Fibroblast of skin of right biceps (primary cell): ENCODE data around the gene ZHX3.
A peak's percentile ranks its signal among the peaks of the same experiment; 100 is the strongest.

Experiments used
- DNase-seq: peaks from one replicate; pipeline ENCODE4 v3.0.0-alpha.2; 2013

ZHX3 gene

GRCh38 chr20:41317546-41318270 lies at the start of gene ZHX3:
TSS of gene ZHX3 (minus strand) at chr20:41317731. CDS start at chr20:41204916, 112,815 bp downstream.
- DNase-seq, result peak; percentile 98

DNA sequence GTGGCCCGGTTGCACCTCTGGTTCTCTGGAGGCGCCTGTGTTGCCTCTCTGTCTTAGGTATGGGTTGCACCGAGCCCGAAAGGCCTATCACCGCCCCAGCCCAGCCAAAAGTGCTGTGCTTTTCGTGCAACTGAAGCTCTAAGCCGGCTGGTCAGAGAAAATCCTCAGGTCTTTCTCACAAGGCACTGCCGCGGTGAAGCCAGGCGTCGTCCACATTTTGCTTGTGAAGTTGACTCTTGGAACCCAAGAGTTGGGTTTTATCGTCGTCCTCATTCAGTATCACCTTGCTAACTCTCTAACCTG lies 49.8 kb upstream of the ZHX3 start:
- no peak for DNase-seq

GRCh38 chr20:41366546-41367392 lies 49.2 kb upstream of the ZHX3 start, which contains the start of gene EMILIN3:
TSS of gene EMILIN3 (minus strand) at chr20:41366818. CDS start at chr20:41366634, 184 bp downstream.
- DNase-seq, result no peak

DNA sequence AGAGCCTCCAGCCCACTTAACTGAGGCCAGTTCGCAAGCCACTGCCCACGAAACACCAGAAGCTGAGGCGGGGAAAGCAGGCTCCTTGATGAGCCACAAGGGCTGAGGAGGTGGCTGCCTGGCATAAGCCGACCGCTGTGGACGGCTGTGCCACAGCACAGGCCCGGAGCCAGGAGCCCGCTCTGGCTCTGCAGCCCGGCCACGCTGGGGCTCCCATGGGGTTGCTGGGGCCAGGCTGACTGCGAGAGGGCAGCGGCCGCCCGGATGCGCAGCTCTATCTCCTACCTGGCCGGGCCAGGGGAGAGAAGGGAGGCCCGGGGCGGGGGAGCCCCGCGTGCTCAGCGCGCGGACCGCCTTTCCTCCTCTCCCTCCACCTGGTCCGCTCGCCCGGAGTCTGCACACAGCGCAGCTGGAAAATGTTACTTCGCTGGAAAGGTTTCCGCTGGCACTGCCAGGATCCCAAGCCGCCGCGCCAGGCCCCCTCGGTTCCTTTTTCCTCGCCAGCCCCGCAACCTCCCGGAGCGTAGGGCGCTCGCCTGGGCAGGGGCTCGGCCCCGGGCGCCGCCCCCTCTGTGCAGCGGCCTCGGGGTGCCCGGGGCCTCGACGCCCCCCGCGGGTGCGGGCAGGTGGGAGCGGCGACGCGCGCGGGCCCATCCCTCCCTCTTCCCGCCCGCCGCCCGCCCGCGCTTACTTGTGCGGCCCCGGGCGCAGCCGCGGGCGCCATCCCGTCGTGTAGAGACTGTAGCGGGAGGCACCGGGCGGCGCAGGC lies 48.4 kb upstream of the ZHX3 start:
- DNase-seq, result no peak

- DNase-seq, result no peak
Observed at GRCh38 chr20:41364967-41365765, 47.6 kb upstream of the ZHX3 start.

DNA sequence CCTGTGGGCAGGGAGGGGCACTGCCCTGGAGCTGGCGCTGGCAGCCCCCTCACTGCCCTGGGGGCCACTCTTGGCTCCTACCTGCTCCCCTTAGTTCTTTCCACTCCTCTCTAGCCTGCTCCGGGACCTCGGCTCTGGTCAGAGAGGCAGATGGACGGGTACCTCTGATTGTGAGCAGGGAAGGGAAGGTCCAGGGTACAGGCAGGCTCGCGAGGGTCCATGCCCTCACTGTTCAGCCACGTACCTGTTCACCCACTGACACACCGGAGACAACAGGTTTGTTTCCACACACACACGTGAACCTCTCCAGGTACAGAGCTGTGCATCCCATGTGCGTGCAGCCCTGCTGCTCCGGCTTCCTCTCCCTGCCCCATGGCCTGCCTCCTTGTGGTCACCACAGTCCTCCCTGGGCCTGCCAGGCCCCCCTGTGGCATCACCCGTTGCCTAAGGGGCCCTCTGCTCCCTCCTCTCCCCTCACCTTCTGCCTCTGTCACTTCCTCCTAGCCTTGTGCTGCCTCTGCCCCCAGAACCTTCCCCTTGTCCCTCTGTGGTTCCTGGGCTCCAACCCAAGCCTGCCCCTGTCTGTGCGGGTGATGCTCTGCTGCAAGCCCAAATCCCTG lies 46.8 kb upstream of the ZHX3 start:
- no peak for DNase-seq

DNA sequence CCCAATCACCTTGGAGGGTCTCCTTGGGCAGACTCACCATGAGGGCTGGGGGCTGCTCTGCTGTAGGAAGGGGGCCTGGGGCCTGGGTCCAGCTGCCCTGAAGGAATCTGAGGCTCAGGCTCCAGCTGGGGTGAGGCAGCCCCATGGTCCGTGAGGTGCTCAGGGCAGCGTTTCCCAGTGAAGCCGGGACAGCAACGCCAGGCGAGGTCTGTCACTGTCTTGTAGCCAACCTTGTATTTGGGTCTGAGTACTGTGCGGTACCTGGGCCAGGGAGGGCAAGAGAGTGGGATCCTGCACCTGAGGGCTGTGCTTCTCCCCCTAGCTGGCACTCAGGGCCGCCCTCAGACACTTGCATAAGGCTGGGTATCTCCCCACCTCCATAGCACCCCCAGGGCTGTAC lies 46.1 kb upstream of the ZHX3 start:
- no peak for DNase-seq

- no peak for DNase-seq
Observed at GRCh38 chr20:41362748-41363140, 45.2 kb upstream of the ZHX3 start.

DNA sequence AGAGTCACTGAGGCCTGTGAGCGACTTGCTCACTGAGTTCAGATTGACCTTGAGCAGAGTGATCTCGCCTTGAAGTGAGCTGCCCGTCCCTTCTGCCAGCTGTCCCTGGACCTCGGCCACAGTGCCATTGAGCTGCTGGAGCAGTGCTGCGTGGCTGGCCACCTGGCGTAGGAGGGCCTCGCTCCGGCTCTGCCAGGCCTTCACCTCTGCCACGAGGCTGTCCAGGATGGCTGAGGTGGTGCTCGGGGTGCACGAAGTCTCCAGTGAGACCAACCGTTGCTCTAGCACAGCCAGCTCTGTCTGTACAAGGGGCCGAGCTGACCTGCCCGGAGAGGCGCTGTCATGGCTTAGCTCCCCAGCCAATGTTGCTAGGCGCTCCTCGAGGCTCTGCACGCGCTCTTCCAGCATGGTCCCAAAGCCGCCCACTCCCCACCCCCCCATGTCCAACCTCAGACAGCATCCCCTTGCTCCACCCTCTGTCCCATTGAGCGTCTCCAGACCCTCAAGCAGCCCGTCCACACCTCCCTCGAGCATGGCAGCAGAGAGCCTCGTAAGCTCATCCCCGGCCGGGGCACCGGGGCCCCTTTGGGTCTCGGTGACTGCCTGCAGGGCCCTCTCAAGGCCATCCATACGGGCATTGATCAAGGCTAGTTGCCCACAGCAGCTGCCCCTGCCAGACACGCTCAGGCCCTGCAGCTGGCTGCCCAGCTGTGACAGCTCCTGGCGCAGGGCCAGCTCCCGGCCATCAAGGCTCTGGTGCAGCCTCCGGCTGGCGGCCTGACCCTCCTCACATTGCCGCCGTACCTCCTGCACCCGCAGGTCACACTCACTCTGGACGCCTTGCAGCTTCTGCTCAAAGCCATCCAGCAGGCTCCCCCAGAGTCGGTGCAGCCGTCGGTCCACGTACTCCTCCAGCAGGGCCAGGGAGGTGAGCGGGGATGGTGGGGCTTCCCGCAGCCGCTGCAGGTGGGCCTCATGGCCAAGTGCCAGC lies 44.5 kb upstream of the ZHX3 start:
- DNase-seq, result no peak

DNA sequence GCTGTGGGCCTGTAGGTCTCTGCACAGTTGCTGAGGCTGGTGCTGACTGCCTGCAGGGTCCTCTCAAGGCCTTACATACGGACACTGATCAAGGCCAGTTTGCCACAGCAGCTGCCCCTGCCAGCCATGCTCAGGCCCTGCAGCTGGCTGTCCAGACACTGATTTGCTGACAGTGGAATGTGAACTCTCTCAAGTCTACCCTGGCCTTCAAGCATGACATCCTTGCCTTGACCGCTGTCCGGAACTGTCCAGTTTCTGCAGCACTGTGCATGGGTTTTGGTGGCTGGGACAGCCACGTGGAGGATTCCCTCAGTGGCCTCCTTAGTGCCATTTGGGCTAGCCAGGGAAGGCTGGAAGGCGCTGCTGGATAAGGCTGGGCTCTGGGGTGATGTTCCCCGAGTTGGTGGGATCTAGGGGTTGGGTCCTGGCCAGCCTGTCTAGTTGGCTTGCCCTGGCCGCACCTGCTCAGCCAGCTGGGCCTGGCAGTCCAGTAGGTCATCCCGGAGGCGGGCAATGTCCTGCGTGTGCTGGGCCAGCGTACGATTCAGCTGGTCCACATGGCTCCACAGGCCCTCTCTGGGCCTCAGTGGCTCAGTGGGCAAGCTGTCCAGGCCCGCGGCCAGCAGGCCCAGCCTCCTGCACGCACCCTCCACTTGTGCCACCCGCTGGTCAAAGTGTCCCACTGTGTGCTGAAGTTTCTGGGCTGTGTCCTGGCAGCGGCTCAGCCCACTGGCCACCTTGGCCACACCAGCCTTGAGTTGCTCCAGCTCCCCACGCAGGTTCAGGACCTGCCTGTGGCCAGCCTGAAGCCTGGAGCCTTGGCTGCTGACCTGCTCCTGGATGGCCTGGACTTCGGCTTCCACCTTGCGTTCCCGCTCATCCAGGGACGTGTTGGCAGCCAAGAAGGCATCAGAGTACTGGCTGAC lies 43.6 kb upstream of the ZHX3 start:
- no peak for DNase-seq

DNA sequence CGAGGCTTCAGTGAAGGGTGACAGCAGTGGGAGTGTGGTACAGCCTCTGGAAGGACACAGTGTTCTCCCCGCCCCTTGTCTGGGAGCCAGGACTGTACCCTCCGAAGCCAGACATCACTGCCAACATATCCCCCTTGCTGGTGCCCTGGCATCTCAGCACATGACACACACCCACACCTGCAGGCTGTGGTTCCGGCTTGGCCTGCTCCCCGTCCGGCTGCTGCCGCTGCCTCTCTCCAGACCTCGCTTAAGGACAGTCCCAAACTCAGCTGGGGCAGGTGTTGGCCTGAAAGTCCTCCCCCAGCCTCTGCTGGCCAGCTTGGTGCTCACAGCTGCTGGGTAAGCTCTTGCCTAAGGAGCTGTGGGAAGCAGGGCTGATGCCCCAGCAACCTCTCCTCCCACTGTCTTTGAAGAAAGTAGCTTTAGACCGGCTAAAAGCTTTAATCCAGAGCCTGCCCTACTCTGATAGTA lies 42.0 kb upstream of the ZHX3 start:
- DNase-seq, result no peak

DNA sequence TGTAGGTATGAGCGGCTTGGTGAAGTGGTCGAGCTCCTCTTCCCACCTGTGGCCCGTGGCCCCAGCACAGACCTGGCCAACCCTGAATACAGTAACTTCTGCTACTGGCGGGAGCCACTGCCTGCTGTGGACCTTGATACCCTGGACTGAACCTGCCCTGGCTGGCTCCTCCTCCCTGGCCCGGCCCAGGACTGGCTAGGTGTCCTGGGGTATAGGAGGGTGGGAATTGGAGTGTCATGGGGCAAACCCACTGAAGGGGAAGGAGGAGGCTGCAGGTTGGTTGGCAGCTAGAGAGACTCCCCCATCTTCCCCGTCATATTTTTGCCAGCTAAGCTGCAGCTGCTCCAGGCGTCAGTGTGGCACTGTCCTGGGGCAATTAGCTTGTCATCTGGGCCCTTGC lies 41.2 kb upstream of the ZHX3 start:
- no peak for DNase-seq

- DNase-seq, result no peak
Observed at GRCh38 chr20:41358230-41358629, 40.7 kb upstream of the ZHX3 start.

DNA sequence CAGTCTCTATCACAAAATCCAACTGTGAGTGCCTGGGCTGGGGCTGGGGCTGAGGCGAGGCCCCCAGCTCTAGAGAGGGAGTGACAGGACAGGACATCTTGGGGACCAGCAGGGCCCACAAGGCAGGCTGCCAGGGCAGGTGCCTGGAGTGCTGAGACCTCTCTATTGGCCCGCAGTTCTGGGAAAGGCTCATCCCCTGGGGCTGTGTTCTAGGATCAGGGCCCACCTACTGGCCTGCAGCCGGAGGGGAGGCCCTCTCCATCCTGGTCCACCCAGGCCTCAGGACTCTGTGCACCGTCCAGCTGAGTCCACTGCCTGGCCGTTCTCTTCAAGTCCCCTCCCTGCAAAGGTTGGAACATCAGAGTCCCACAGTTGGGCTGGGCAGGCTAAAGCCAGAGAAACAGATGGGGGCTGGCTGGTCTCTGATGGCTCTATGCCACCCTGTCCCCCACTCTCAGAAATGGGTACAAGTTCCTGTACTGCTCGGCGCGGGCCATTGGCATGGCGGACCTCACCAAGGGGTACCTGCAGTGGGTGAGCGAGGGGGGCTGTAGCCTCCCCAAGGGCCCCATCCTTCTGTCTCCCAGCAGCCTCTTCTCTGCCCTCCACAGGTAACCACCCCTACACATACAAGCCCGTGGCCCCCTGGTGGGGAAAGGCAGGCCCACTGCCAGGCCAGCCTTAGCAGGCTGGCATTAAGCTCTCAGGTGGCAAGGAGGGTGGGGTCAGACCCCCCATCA lies 40.1 kb upstream of the ZHX3 start:
- DNase-seq, result no peak

- no peak for DNase-seq
Observed at GRCh38 chr20:41356951-41357350, 39.4 kb upstream of the ZHX3 start.

DNA sequence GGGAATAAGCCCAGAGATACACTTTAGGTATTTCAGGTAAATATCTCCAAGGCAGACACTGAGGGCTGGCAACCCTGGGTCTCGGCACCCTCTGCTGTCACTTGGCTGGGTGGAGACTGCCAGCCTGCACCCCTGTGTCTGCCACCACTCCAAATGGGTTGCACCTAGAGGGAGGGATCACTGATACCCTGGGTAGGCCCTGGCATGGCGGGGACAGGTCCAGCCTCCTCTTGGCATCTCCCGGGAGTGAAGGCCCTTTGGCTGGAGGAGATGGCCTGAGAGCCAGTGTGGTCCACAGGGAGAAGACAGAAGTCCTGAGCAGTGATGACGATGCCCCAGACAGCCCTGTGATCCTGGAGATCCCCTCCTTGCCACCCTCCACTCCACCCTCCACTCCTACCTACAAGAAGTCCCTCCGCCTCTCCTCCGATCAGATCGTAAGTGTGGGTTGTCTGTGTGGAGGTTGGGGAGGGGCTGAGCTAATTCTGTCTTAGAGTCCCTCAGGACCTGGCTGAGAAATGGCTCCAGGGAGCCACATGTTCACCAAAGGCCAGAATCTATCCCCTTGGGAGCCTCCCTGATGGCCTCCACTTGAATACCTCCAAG lies 38.2 kb upstream of the ZHX3 start:
- no peak for DNase-seq

GRCh38 chr20:41355192-41355591 lies 37.7 kb upstream of the ZHX3 start:
- no peak for DNase-seq

DNA sequence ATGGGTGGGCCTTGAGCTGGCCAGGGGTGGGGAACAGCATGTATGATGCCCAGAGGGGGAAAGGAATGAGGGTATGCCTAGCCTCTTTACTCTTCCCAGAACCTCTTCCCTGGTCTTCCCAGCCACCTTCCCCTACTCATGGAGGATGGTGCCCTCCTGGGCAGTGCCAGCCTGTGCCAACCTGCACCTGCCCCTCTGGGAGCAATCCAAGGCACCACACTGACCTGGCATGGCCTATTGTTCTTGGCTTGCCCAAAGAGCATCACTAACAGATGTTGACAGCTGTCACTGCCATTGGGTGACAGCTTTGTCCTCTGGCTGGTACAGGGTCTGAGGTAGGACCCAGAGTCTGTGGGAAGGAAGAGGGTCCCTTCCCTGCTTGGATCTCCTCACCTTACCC lies 36.0 kb upstream of the ZHX3 start:
- no peak for DNase-seq

GRCh38 chr20:41352666-41353065 lies 35.1 kb upstream of the ZHX3 start:
- no peak for DNase-seq
